ENCODE data around the gene SHCBP1L.

SHCBP1L gene

DNA sequence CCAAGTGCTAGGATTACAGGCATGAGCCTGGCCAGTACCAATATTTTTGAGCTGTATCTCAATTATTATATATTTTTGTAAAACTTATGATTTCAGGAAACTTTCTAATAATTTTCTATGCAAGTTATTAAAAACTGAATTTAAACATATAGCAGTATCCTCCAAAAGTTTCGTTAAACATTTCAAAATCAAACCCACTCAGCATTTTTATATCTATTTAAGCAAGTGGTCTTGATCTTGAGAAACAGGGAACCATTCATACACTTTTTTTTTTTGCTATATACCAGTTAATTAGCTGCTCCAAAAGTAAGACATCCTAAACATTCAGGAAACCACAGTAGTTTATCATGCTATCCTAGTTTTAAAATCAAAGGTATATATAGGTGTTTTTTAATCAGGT is 22.0 kb downstream of the SHCBP1L start:
- ChIA-PET CTCF (no interaction called here), POLR2A (no interaction called here)
- TF ChIP-seq, protein P1, sequence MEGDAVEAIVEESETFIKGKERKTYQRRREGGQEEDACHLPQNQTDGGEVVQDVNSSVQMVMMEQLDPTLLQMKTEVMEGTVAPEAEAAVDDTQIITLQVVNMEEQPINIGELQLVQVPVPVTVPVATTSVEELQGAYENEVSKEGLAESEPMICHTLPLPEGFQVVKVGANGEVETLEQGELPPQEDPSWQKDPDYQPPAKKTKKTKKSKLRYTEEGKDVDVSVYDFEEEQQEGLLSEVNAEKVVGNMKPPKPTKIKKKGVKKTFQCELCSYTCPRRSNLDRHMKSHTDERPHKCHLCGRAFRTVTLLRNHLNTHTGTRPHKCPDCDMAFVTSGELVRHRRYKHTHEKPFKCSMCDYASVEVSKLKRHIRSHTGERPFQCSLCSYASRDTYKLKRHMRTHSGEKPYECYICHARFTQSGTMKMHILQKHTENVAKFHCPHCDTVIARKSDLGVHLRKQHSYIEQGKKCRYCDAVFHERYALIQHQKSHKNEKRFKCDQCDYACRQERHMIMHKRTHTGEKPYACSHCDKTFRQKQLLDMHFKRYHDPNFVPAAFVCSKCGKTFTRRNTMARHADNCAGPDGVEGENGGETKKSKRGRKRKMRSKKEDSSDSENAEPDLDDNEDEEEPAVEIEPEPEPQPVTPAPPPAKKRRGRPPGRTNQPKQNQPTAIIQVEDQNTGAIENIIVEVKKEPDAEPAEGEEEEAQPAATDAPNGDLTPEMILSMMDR (IDR thresholded peaks at IDR 0.05; ENCODE audit: control extremely low read depth, extremely low read depth, low read depth, missing control alignments): no peak
- DNase-seq (ENCODE audit: extremely low spot score): no peak

DNA sequence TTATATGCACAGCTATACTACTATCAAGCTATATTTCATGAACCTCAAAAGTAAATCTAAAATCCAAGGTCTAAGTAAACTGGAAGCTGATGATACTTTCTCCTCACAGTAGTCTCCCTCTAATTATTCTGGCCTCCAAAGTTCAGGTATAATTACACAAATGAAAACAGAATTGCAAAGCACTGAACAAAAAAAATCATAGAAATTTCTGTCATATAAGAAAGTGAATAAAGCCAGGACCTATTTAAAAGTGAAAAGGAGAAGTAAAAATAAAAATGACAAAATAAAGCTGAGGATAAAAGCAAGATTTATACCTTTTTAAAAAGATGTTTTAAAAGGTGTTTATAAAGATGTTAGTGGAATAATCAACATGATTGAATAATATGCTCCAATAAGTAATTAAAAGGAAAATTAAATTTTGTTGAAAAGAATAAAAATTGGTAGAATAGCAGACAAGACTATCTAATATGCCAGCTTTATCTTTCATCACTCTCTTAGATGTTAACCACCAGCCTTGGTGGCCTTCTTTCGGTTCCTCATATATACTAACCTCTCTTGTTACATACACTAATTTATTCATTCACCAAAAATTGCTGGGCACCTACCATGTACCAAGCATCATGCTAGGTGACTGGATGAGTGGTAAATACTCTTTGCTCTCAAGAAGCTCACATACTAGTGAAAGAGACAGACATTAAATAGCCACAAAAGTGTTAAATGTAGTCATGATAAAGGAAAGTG is 25.1 kb downstream of the SHCBP1L start:
- ChIA-PET POLR2A (no interaction called here), CTCF (interaction anchor here (0.9 to 1.1 kb wide), 3 partner anchors 15 to 63 kb away, joined by 3 read pairs; no protein-coding TSS in a partner anchor)
- TF ChIP-seq, protein P1 (IDR thresholded peaks at IDR 0.05; ENCODE audit: control extremely low read depth, extremely low read depth, low read depth, missing control alignments): no peak
- no peak for DNase-seq (ENCODE audit: extremely low spot score)

DNA sequence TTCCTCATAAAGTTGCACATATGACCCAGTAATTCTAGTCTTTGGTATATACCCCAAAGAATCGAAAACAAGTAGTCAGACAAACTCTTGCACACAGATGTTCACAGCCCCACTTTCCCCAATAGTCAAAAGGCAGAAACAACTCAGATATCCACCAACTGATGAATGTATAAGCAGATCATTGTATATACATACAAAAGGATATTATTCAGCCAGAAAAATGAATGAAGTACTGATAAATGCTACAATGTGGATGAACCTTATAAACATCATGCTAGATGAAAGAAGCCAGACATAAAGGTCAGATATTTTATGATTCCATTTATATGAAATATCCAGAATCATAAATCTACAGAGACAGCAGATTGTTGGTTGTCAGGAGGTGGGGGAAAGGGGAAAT is 27.3 kb downstream of the SHCBP1L start:
- ChIA-PET POLR2A (no interaction called here), CTCF (no interaction called here)
- DNase-seq (ENCODE audit: extremely low spot score): no peak
- TF ChIP-seq, protein P1 (IDR thresholded peaks at IDR 0.05; ENCODE audit: control extremely low read depth, extremely low read depth, low read depth, missing control alignments): no peak

DNA sequence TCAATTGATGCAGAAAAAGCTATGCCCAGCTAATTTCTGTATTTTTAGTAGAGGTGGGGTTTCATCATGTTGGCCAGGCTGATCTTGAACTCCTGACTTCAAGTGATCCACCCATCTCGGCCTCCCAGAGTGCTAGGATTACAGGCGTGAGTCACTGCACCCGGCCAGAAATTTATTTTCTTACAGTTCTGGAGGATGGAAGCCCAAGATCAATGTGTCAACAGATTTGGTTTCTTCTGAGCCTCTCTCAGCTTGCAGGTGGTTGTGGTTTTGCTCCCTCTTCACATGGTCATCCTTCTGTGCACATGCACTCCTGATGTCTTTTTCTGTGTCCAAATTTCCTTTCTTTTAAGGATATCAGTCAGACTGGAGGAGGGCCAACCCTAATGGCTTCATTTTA is 35.6 kb downstream of the SHCBP1L start:
- ChIA-PET CTCF (no interaction called here), POLR2A (no interaction called here)
- TF ChIP-seq, protein P1 (IDR thresholded peaks at IDR 0.05; ENCODE audit: control extremely low read depth, extremely low read depth, low read depth, missing control alignments): no peak
- DNase-seq (ENCODE audit: extremely low spot score): no peak

DNA sequence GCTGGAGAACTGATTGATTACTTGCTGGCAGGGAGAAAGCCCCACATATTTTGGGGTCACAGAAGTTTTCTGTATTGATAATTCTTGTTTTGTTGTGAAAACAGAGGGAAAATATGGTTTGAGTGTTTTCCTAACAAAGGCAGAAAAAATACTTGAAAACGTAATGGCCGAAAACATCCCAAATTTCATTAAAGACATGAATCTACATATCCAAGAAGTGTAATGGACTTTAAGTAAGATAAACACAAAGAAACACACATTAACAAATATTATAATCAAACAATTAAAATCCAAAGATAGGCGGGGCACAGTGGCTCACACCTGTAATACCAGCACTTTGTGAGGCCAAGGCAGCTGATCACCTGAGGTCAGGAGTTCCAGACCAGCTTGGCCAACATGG is 39.6 kb downstream of the SHCBP1L start:
- POLR2A ChIA-PET: no interaction called here
- CTCF ChIA-PET: no interaction called here
- DNase-seq (ENCODE audit: extremely low spot score): no peak
- TF ChIP-seq, protein P1 (IDR thresholded peaks at IDR 0.05; ENCODE audit: control extremely low read depth, extremely low read depth, low read depth, missing control alignments): no peak

DNA sequence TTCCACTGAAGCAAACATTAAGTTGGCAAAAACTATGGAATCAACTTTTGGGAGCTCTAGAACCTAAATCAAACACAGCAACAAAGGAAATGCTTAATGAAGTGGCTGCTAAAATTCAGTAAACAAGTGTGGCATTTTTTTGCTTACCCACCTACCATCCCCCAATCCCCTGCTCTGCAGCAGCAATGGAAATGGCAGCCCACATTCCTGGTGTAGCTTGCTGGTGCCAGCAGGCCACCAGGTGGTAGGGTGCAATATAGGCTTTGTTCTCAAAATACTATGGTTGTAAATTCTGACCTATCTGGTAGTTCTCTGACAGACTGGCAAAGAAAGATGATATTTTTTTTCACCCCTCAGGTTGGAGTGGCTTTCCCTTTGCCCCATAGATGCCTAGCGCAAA is 42.8 kb downstream of the SHCBP1L start:
- TF ChIP-seq, protein P1 (IDR thresholded peaks at IDR 0.05; ENCODE audit: control extremely low read depth, extremely low read depth, low read depth, missing control alignments): no peak
- CTCF ChIA-PET: interaction anchor here (1.2 kb wide), 2 partner anchors 10 to 52 kb away, joined by 3 read pairs; no protein-coding TSS in a partner anchor

More for the DNA sequence above, 42.8 kb downstream of the SHCBP1L start:
- POLR2A ChIA-PET: no interaction called here
- DNase-seq (ENCODE audit: extremely low spot score): no peak
